HEK293 (cell line): ENCODE measurements around the gene SELENOF.

Experiments used
- CTCF ChIA-PET: fragments of 350-600 bp; formaldehyde crosslinking; extraction: SDS; loops from one replicate; lab custom pipeline; 2021; ENCODE audit warnings: antibody characterized with exemption; lab: Yijun Ruan, JAX
- POLR2A ChIA-PET: fragments of 300-600 bp; formaldehyde crosslinking; extraction: SDS; loops from one replicate; lab custom pipeline; 2020; ENCODE audit warnings: antibody characterized with exemption, inconsistent platforms; lab: Yijun Ruan, JAX
- H3K27ac ChIP-seq: fragments of 200-500 bp; sonication (Bioruptor generic); 2 replicates; pipeline ENCODE4 v1.5.1; 2014; ENCODE audit warnings: low read depth, low read length, control low read depth, inconsistent platforms; ENCODE audit errors: extremely low read depth
- H3K36me3 ChIP-seq, 2 experiments: fragments of 200-500 bp in 1 of 2; sonication (Bioruptor generic) in 1 of 2; 1 replicate in 1 of 2; 2 replicates in 1 of 2; pipeline ENCODE4 v1.5.1; 2014 to 2017; ENCODE audit warnings: inconsistent platforms in 2 of 2, low read length in 2 of 2; ENCODE audit not compliant: control insufficient read depth in 2 of 2, insufficient read depth in 1 of 2
- H3K4me1 ChIP-seq: fragments of 200-500 bp; sonication (Bioruptor generic); 2 replicates; pipeline ENCODE4 v1.5.1; 2014; ENCODE audit warnings: mild to moderate bottlenecking, low read length, inconsistent platforms; ENCODE audit not compliant: control insufficient read depth, insufficient read depth
- H3K4me3 ChIP-seq: 2 replicates; pipeline ENCODE4 v1.5.1; 2011; ENCODE audit warnings: low read depth, mild to moderate bottlenecking, control low read depth, low read length, moderate library complexity
- H3K9me3 ChIP-seq: fragments of 200-500 bp; sonication (Bioruptor generic); 2 replicates; pipeline ENCODE4 v1.5.1; 2014; ENCODE audit warnings: low read depth, low read length, inconsistent platforms; ENCODE audit not compliant: control insufficient read depth, insufficient read depth
- BCL11B ChIP-seq: fragments of 450-650 bp; formaldehyde crosslinking; IDR thresholded peaks from 2 replicates; pipeline ENCODE4 v1.5.1; 2016; ENCODE audit warnings: low read depth, missing biosample characterization, missing genetic modification characterization
- GLI2 ChIP-seq: fragments of 450-650 bp; formaldehyde crosslinking; IDR thresholded peaks from 2 replicates; pipeline ENCODE4; 2017; ENCODE audit warnings: missing biosample characterization, missing genetic modification characterization, low read depth, borderline replicate concordance
- KLF9 ChIP-seq: fragments of 450-650 bp; formaldehyde crosslinking; IDR thresholded peaks from 2 replicates; pipeline ENCODE4 v1.5.1; 2016; ENCODE audit warnings: missing biosample characterization, missing genetic modification characterization, low read depth
- MEIS1 ChIP-seq: sonication (generic); formaldehyde crosslinking; IDR thresholded peaks from 2 replicates; pipeline ENCODE4 v1.8.1; 2022; ENCODE audit warnings: missing genetic modification reagents, mild to moderate bottlenecking, borderline replicate concordance
- MZF1 ChIP-seq: fragments of 450-650 bp; formaldehyde crosslinking; IDR thresholded peaks from 2 replicates; pipeline ENCODE4 v1.5.1; 2017; ENCODE audit warnings: missing biosample characterization, missing genetic modification characterization, borderline replicate concordance
- PRDM1 ChIP-seq: fragments of 450-650 bp; formaldehyde crosslinking; IDR thresholded peaks from 2 replicates; pipeline ENCODE4; 2016; ENCODE audit warnings: missing biosample characterization, missing genetic modification characterization
- SCRT2 ChIP-seq: fragments of 450-650 bp; formaldehyde crosslinking; IDR thresholded peaks from 2 replicates; pipeline ENCODE4 v1.5.1; 2016; ENCODE audit warnings: missing biosample characterization, missing genetic modification characterization
- TRIM28 ChIP-seq: IDR thresholded peaks from 2 replicates; pipeline ENCODE4 v1.6.1; 2011; ENCODE audit warnings: low read length, control low read depth, borderline replicate concordance
- ZBTB17 ChIP-seq: fragments of 450-650 bp; formaldehyde crosslinking; IDR thresholded peaks from 2 replicates; pipeline ENCODE4 v1.5.1; 2016; ENCODE audit warnings: missing biosample characterization, missing genetic modification characterization
- ZBTB20 ChIP-seq: fragments of 450-650 bp; formaldehyde crosslinking; IDR thresholded peaks from 2 replicates; pipeline ENCODE4 v1.5.1; 2016; ENCODE audit warnings: missing biosample characterization, missing genetic modification characterization
- ZBTB21 ChIP-seq: fragments of 450-650 bp; formaldehyde crosslinking; IDR thresholded peaks from 2 replicates; pipeline ENCODE4 v1.5.1; 2017; ENCODE audit warnings: missing biosample characterization, missing genetic modification characterization
- ZFP37 ChIP-seq: fragments of 450-650 bp; formaldehyde crosslinking; IDR thresholded peaks from 2 replicates; pipeline ENCODE4 v1.5.1; 2016; ENCODE audit warnings: missing biosample characterization, missing genetic modification characterization
- ZIC2 ChIP-seq: fragments of 450-650 bp; formaldehyde crosslinking; IDR thresholded peaks from 2 replicates; pipeline ENCODE4 v1.5.1; 2016; ENCODE audit warnings: missing biosample characterization, missing genetic modification characterization
- ZNF121 ChIP-seq: fragments of 450-650 bp; formaldehyde crosslinking; IDR thresholded peaks from 2 replicates; pipeline ENCODE4 v1.5.1; 2016; ENCODE audit warnings: missing biosample characterization, missing genetic modification characterization
- ZNF2 ChIP-seq: fragments of 450-650 bp; formaldehyde crosslinking; IDR thresholded peaks from 2 replicates; pipeline ENCODE4 v1.5.1; 2016; ENCODE audit warnings: missing biosample characterization, missing genetic modification characterization
- ZNF292 ChIP-seq: fragments of 450-650 bp; formaldehyde crosslinking; IDR thresholded peaks from 2 replicates; pipeline ENCODE4 v1.5.1; 2016; ENCODE audit warnings: low read depth, missing biosample characterization, missing genetic modification characterization, borderline replicate concordance
- ZNF335 ChIP-seq: fragments of 450-650 bp; formaldehyde crosslinking; conservative IDR thresholded peaks from 2 replicates; pipeline ENCODE4 v1.5.1; 2016; ENCODE audit warnings: missing biosample characterization, missing genetic modification characterization
- ZNF362 ChIP-seq: fragments of 450-650 bp; formaldehyde crosslinking; IDR thresholded peaks from 2 replicates; pipeline ENCODE4 v1.5.1; 2016; ENCODE audit warnings: missing biosample characterization, missing genetic modification characterization
- ZNF391 ChIP-seq: fragments of 450-650 bp; formaldehyde crosslinking; IDR thresholded peaks from 2 replicates; pipeline ENCODE4 v1.5.1; 2016; ENCODE audit warnings: low read depth, missing biosample characterization, missing genetic modification characterization, borderline replicate concordance
- ZNF423 ChIP-seq: fragments of 450-650 bp; formaldehyde crosslinking; IDR thresholded peaks from 2 replicates; pipeline ENCODE4 v1.5.1; 2016; ENCODE audit warnings: missing biosample characterization, missing genetic modification characterization
- ZNF548 ChIP-seq: fragments of 450-650 bp; formaldehyde crosslinking; IDR thresholded peaks from 2 replicates; pipeline ENCODE4 v1.5.1; 2016; ENCODE audit warnings: missing biosample characterization, missing genetic modification characterization
- ZNF549 ChIP-seq: fragments of 450-650 bp; IDR thresholded peaks from 2 replicates; pipeline ENCODE4 v1.5.1; 2018; ENCODE audit warnings: missing biosample characterization, missing genetic modification characterization, mild to moderate bottlenecking, inconsistent platforms, moderate library complexity
- ZNF561 ChIP-seq: fragments of 450-650 bp; IDR thresholded peaks from 2 replicates; pipeline ENCODE4 v1.5.1; 2018; ENCODE audit warnings: missing biosample characterization, missing genetic modification characterization, borderline replicate concordance
- ZNF624 ChIP-seq: fragments of 450-650 bp; formaldehyde crosslinking; IDR thresholded peaks from 2 replicates; pipeline ENCODE4 v1.5.1; 2017; ENCODE audit warnings: missing biosample characterization, missing genetic modification characterization
- ZNF645 ChIP-seq: fragments of 450-650 bp; formaldehyde crosslinking; IDR thresholded peaks from 2 replicates; pipeline ENCODE4; 2016; ENCODE audit warnings: missing biosample characterization, missing genetic modification characterization
- ZNF837 ChIP-seq: fragments of 450-650 bp; formaldehyde crosslinking; IDR thresholded peaks from 2 replicates; pipeline ENCODE4 v1.5.1; 2016; ENCODE audit warnings: missing biosample characterization, missing genetic modification characterization
- ZNF843 ChIP-seq: fragments of 450-650 bp; formaldehyde crosslinking; IDR thresholded peaks from 2 replicates; pipeline ENCODE4 v1.5.1; 2016; ENCODE audit warnings: missing biosample characterization, missing genetic modification characterization
- ZSCAN5A ChIP-seq: fragments of 450-650 bp; formaldehyde crosslinking; IDR thresholded peaks from 2 replicates; pipeline ENCODE4 v1.5.1; 2016; ENCODE audit warnings: missing biosample characterization, missing genetic modification characterization
- ZXDB ChIP-seq: fragments of 450-650 bp; formaldehyde crosslinking; IDR thresholded peaks from 2 replicates; pipeline ENCODE4 v1.5.1; 2016; ENCODE audit warnings: missing biosample characterization, missing genetic modification characterization
- TF ChIP-seq, protein P1 (sequence below): fragments of 450-650 bp; formaldehyde crosslinking; IDR thresholded peaks from 2 replicates; pipeline ENCODE4 v1.5.1; 2016; ENCODE audit warnings: missing biosample characterization, missing genetic modification characterization
- TF ChIP-seq, protein P2 (sequence below): fragments of 450-650 bp; formaldehyde crosslinking; IDR thresholded peaks from 2 replicates; pipeline ENCODE4 v1.5.1; 2016; ENCODE audit warnings: missing biosample characterization, missing genetic modification characterization

The SELENOF gene

GRCh38 chr1:86915737-86916235, 1.9 kb upstream of the SELENOF start:
- H3K9me3 ChIP-seq, result no peaks in the 10 kb centered on the region
- ChIA-PET POLR2A (interaction anchor here (0.7 to 2.7 kb wide), 4 partner anchors 18 to 211 kb away, joined by 3 to 12 read pairs (median 7); partner anchors contain the start of gene SH3GLB1), CTCF (interaction anchor here (0.6 to 1.6 kb wide), 9 partner anchors 18 to 171 kb away, joined by 3 to 12 read pairs (median 4); no protein-coding TSS in a partner anchor)
- peak overlapping the region; percentile 76; the same call in 1 of the 2 replicates for H3K27ac ChIP-seq
- no peaks in the 10 kb centered on the region for H3K4me1 ChIP-seq
- peaks cover 0 to 4% of the 10 kb centered on the region in 2 experiments; a peak in 1 of 3 replicates for H3K36me3 ChIP-seq
- H3K4me3 ChIP-seq, result peak overlapping the region; percentile 94
- peak; percentile 77 for TF ChIP-seq ZNF335 (tag by site-specific recombination)
- no peak for TF ChIP-seq ZNF391 (tag by site-specific recombination)
- TF ChIP-seq ZBTB21 (tag by site-specific recombination), result no peak
- no peak for TF ChIP-seq ZNF549
- TF ChIP-seq ZNF423, result no peak
- no peak for TF ChIP-seq GLI2 (tag by site-specific recombination)
- 0 out of 2 replicates have a peak, but pooled peaks have one; percentile 61 for TF ChIP-seq SCRT2 (tag by site-specific recombination)
- no peak for TF ChIP-seq ZSCAN5A
- TF ChIP-seq ZNF837, result no peak
- TF ChIP-seq ZIC2 (tag by site-specific recombination), result no peak
- TF ChIP-seq ZNF2 (tag by site-specific recombination), result 0 out of 2 replicates have a peak, but pooled peaks have one; percentile 10
- no peak for TF ChIP-seq ZNF121 (tag by site-specific recombination)
- 0 out of 2 replicates have a peak, but pooled peaks have one; percentile 6 for TF ChIP-seq ZFP37 (tag by site-specific recombination)
- TF ChIP-seq, protein P1, sequence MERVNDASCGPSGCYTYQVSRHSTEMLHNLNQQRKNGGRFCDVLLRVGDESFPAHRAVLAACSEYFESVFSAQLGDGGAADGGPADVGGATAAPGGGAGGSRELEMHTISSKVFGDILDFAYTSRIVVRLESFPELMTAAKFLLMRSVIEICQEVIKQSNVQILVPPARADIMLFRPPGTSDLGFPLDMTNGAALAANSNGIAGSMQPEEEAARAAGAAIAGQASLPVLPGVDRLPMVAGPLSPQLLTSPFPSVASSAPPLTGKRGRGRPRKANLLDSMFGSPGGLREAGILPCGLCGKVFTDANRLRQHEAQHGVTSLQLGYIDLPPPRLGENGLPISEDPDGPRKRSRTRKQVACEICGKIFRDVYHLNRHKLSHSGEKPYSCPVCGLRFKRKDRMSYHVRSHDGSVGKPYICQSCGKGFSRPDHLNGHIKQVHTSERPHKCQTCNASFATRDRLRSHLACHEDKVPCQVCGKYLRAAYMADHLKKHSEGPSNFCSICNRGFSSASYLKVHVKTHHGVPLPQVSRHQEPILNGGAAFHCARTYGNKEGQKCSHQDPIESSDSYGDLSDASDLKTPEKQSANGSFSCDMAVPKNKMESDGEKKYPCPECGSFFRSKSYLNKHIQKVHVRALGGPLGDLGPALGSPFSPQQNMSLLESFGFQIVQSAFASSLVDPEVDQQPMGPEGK, result no peak
- TF ChIP-seq, protein P2, sequence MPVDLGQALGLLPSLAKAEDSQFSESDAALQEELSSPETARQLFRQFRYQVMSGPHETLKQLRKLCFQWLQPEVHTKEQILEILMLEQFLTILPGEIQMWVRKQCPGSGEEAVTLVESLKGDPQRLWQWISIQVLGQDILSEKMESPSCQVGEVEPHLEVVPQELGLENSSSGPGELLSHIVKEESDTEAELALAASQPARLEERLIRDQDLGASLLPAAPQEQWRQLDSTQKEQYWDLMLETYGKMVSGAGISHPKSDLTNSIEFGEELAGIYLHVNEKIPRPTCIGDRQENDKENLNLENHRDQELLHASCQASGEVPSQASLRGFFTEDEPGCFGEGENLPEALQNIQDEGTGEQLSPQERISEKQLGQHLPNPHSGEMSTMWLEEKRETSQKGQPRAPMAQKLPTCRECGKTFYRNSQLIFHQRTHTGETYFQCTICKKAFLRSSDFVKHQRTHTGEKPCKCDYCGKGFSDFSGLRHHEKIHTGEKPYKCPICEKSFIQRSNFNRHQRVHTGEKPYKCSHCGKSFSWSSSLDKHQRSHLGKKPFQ (tag by site-specific recombination), result peak; percentile 62; the same call in 1 of the 2 replicates
- no peak for TF ChIP-seq ZNF548 (tag by site-specific recombination)
- TF ChIP-seq ZBTB20, result no peak
- no peak for TF ChIP-seq ZNF362
- TF ChIP-seq ZNF645 (tag by site-specific recombination), result no peak
- TF ChIP-seq MEIS1, result no peak
- TF ChIP-seq ZNF624 (tag by site-specific recombination), result no peak
- TF ChIP-seq ZNF843 (tag by site-specific recombination), result no peak
- no peak for TF ChIP-seq KLF9 (tag by site-specific recombination)
- TF ChIP-seq ZBTB17 (tag by site-specific recombination), result no peak
- no peak for TF ChIP-seq ZNF561 (tag by site-specific recombination)
- TF ChIP-seq MZF1 (tag by site-specific recombination), result peak; percentile 46; the same call in 1 of the 2 replicates
- TF ChIP-seq TRIM28, result peak; percentile 9; the same call in 1 of the 2 replicates
- TF ChIP-seq ZNF292 (tag by site-specific recombination), result no peak
- no peak for TF ChIP-seq BCL11B (tag by site-specific recombination)
- 0 out of 2 replicates have a peak, but pooled peaks have one; percentile 11 for TF ChIP-seq ZXDB (tag by site-specific recombination)
- TF ChIP-seq PRDM1, result peak; percentile 98
